Effector memory CD8-positive, alpha-beta T cell (primary cell): ENCODE measurements around the gene PID1.

Experiments
- ATAC-seq: fragments of 150-1000 bp; cut with Tn5 transposase; replicated peaks from 2 replicates; pipeline ENCODE4 v1.10.0; 2021; ENCODE audit warnings: mild to moderate bottlenecking, moderate library complexity
- DNase-seq, 3 experiments: peaks; one replicate each; pipeline ENCODE4 v3.0.0; 2021
- H3K27ac Mint-ChIP-seq, 2 donors: one replicate each; pipeline ENCODE4 v1.8.0; 2022; ENCODE audit warnings: mild to moderate bottlenecking in 2 of 2, mixed read lengths in 2 of 2, moderate library complexity in 2 of 2
- H3K27me3 Mint-ChIP-seq, 2 donors: one replicate each; pipeline ENCODE4 v1.8.0; 2022; ENCODE audit warnings: mixed read lengths in 2 of 2
- H3K36me3 Mint-ChIP-seq: one replicate; pipeline ENCODE4 v1.8.0; 2022; ENCODE audit warnings: mild to moderate bottlenecking, moderate library complexity, mixed read lengths; ENCODE audit not compliant: insufficient read depth
- H3K4me1 Mint-ChIP-seq, 2 donors: one replicate each; pipeline ENCODE4 v1.8.0; 2022; ENCODE audit warnings: low read depth in 2 of 2, mixed read lengths in 2 of 2
- H3K4me3 Mint-ChIP-seq, 2 donors: one replicate each; pipeline ENCODE4 v1.8.0; 2022; ENCODE audit warnings: mild to moderate bottlenecking in 2 of 2, mixed read lengths in 2 of 2, moderate library complexity in 2 of 2
- H3K9me3 Mint-ChIP-seq, 2 donors: one replicate each; pipeline ENCODE4 v1.8.0; 2022; ENCODE audit warnings: mixed read lengths in 2 of 2

Gene PID1

DNA sequence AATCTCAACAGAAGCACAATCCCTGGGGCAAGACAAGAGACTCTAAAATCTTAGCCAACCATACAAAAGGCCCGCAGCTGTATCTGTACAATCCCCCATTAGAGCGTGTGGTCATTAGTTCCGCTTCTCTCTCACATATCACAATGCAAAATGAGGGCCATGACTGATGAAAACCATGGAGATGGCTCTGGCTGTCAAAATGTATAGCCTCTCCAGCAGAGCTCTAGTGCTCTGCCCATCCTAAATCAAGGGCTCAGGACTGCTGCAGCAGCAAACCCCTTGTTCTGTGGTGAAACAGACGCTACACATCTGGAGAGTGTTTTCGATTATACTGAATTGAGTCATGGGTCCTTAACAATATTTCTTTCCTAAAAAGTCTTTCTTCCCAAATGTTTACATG, 221.0 kb downstream of the PID1 start:
- Mint-ChIP-seq H3K9me3 (peaks cover 2 to 21% of the 10 kb centered on the region in 2 donors), H3K36me3 (no peaks in the 10 kb centered on the region), H3K27me3 (no peaks in the 10 kb centered on the region), H3K4me1 (no peaks in the 10 kb centered on the region), H3K4me3 (no peak overlapping the region), H3K27ac (no peak overlapping the region)
- ATAC-seq (no peak), DNase-seq (no peak)

- Mint-ChIP-seq H3K27me3 (no peaks in the 10 kb centered on the region), H3K27ac (no peak overlapping the region), H3K36me3 (no peaks in the 10 kb centered on the region), H3K4me3 (no peak overlapping the region), H3K4me1 (no peaks in the 10 kb centered on the region), H3K9me3 (peaks cover 3 to 14% of the 10 kb centered on the region in 2 donors)
- ATAC-seq (no peak), DNase-seq (no peak)
Measured at GRCh38 chr2:229048134-229048533, 223.0 kb downstream of the PID1 start.

DNA sequence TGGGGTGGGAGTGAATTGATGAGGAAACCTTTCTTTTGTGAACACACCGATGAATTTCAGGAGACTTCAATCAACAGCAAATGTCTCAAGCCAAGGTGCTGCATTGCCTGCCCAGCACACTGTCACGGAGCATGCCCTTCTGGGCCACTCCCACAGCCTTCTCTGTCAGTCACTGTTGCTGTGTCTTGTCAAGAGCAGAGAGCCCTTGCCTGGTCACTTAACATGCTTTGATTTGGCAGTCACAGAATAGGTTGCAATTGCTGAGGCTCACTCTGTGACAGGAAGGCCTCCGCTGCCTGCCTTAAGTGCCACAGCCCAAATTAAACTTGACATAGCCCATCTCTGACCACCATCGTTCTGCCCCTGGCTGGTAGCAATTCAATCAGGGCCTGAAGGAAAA, 225.4 kb downstream of the PID1 start:
- peaks cover 3 to 6% of the 10 kb centered on the region in 2 donors for H3K9me3 Mint-ChIP-seq
- H3K36me3 Mint-ChIP-seq, result no peaks in the 10 kb centered on the region
- H3K27me3 Mint-ChIP-seq, result no peaks in the 10 kb centered on the region
- H3K4me3 Mint-ChIP-seq, result no peak overlapping the region
- no peaks in the 10 kb centered on the region for H3K4me1 Mint-ChIP-seq
- ATAC-seq, result no peak
- DNase-seq, result no peak
- no peak overlapping the region for H3K27ac Mint-ChIP-seq

DNA sequence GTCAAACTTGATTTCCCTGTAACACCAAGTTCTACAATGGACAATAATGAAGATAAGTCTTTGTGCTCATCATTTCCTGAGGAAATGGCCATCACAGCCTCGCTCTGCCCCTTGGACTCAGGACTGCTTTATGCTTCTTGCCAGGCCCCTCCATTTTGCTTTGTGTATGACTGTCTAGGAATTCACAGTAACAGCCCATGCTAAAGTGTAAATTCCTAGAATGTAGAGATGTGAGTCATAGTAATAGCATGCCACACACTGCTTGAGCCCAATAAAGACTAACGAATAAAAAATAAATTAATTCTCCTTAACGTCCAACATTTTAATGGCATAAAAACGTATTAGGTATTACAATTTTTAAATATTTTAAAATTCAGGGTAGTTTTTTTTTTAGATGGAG, 226.5 kb downstream of the PID1 start:
- no peak overlapping the region for H3K27ac Mint-ChIP-seq
- ATAC-seq, result no peak
- H3K27me3 Mint-ChIP-seq, result no peaks in the 10 kb centered on the region
- DNase-seq, result no peak
- H3K9me3 Mint-ChIP-seq, result peaks cover 3 to 6% of the 10 kb centered on the region in 2 donors
- no peak overlapping the region for H3K4me3 Mint-ChIP-seq
- no peaks in the 10 kb centered on the region for H3K4me1 Mint-ChIP-seq
- no peaks in the 10 kb centered on the region for H3K36me3 Mint-ChIP-seq

DNA sequence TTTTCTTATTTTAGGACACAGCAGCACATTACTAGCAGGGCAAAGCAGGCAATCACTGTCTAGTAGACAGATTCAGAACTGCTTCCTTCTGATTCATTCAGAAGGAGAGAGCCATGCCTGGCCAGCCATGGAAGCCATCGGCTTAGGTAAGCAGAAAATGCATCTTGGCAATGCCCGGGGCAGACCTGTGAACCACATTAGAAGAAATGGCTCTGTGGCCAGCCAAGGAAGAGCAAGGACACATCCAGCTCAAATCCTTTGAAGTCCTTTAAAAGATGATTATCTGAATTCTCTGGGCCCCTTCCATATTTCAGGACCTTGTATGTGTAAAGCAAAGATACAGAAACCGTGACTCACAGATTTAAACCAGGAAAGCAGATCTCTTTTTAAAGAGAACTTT, 227.4 kb downstream of the PID1 start:
- H3K27ac Mint-ChIP-seq, result no peak overlapping the region

DNA sequence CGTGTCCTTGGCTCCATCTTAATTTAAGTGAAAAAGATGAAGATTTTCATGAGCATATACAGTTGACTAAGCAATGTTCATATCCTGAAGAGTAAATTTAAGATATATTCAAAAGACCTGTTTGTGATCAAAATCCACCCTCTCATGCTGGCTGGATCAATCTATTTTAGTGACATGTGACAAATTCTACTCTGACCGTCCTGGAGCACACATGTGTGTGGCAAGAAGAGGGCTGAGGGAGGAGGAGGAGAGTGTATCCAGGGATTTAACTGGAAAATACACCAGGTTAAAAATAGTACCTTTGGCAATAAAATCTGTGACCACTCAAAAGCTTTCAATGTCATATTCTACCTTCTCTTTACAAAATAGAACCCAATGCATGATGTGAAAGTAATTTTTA, 228.7 kb downstream of the PID1 start:
- Mint-ChIP-seq H3K27ac (no peak overlapping the region), H3K27me3 (no peaks in the 10 kb centered on the region), H3K4me1 (no peaks in the 10 kb centered on the region), H3K36me3 (no peaks in the 10 kb centered on the region), H3K9me3 (peaks cover 3 to 6% of the 10 kb centered on the region in 2 donors), H3K4me3 (no peak overlapping the region)
- no peak for DNase-seq
- ATAC-seq, result no peak

More for the DNA sequence above, 227.4 kb downstream of the PID1 start:
- DNase-seq (no peak), ATAC-seq (no peak)
- Mint-ChIP-seq H3K4me3 (no peak overlapping the region), H3K27me3 (no peaks in the 10 kb centered on the region), H3K4me1 (no peaks in the 10 kb centered on the region), H3K9me3 (peaks cover 3 to 6% of the 10 kb centered on the region in 2 donors), H3K36me3 (no peaks in the 10 kb centered on the region)

GRCh38 chr2:229041691-229042090, 229.4 kb downstream of the PID1 start:
- Mint-ChIP-seq H3K4me1 (no peaks in the 10 kb centered on the region), H3K36me3 (no peaks in the 10 kb centered on the region), H3K4me3 (no peak overlapping the region), H3K27ac (no peak overlapping the region), H3K27me3 (no peaks in the 10 kb centered on the region), H3K9me3 (peaks cover 0 to 3% of the 10 kb centered on the region in 2 donors)
- DNase-seq (no peak), ATAC-seq (no peak)

DNA sequence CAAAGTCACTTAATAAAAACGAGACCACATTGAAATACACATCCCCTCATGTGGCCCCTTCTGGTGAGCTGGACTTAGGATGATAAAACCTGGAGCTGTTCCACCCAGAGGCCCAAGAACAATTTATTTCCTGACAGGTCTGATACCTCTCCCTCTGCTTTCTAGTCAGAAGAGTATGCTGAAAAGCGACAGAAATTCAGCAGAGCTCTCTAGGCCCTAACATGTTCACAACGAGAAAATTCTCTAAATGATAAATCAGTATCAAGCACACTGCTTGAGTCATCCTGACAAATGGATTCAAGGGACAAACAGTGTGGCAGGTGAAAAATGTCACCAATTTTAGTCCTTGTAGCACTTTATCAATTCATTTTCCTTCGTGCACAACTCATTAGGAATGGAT, 233.5 kb downstream of the PID1 start:
- H3K27me3 Mint-ChIP-seq, result no peaks in the 10 kb centered on the region
- no peak for DNase-seq
- H3K27ac Mint-ChIP-seq, result no peak overlapping the region
- H3K36me3 Mint-ChIP-seq, result no peaks in the 10 kb centered on the region
- no peak overlapping the region for H3K4me3 Mint-ChIP-seq
- no peaks in the 10 kb centered on the region for H3K4me1 Mint-ChIP-seq
- H3K9me3 Mint-ChIP-seq, result peaks cover 0 to 2% of the 10 kb centered on the region in 2 donors
- no peak for ATAC-seq

GRCh38 chr2:229033816-229034215, 237.3 kb downstream of the PID1 start:
- Mint-ChIP-seq H3K4me3 (no peak overlapping the region), H3K36me3 (no peaks in the 10 kb centered on the region), H3K27ac (no peak overlapping the region), H3K27me3 (no peaks in the 10 kb centered on the region), H3K4me1 (no peaks in the 10 kb centered on the region), H3K9me3 (no peaks in the 10 kb centered on the region)
- ATAC-seq (no peak), DNase-seq (no peak)

DNA sequence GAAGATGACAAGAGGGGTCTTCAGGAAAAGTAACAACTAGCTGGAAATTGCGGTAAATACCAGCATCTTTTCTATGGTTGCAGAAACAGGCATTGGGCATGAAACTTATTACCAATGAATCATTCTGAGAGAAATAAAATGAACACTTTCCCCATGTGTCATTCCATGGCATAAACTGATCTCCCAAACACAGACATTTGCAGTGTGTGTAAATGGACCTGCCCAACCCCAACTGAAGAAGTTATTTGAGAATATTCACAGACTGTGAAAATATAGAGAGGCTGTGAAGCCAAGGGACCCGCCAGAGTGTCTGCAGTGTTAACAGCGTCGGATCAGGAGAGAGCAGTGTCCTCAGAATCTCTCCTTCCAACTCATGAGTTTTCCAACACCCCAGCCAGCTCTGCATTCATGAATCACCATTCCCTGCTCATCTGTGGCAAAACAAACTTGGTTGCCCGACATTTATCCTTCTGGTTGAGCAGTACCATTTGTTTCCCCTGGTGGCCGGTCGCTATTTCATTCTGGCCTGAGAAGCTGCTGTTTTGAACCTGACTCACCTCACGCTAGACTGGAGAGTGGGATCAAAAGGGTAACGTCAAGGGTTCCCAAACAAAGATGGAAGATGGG, 238.4 kb downstream of the PID1 start:
- no peaks in the 10 kb centered on the region for H3K4me1 Mint-ChIP-seq
- H3K4me3 Mint-ChIP-seq, result no peak overlapping the region
- no peak for DNase-seq
- H3K36me3 Mint-ChIP-seq, result no peaks in the 10 kb centered on the region
- no peaks in the 10 kb centered on the region for H3K27me3 Mint-ChIP-seq
- no peak for ATAC-seq
- H3K9me3 Mint-ChIP-seq, result peaks cover 0 to 4% of the 10 kb centered on the region in 2 donors
- H3K27ac Mint-ChIP-seq, result no peak overlapping the region

DNA sequence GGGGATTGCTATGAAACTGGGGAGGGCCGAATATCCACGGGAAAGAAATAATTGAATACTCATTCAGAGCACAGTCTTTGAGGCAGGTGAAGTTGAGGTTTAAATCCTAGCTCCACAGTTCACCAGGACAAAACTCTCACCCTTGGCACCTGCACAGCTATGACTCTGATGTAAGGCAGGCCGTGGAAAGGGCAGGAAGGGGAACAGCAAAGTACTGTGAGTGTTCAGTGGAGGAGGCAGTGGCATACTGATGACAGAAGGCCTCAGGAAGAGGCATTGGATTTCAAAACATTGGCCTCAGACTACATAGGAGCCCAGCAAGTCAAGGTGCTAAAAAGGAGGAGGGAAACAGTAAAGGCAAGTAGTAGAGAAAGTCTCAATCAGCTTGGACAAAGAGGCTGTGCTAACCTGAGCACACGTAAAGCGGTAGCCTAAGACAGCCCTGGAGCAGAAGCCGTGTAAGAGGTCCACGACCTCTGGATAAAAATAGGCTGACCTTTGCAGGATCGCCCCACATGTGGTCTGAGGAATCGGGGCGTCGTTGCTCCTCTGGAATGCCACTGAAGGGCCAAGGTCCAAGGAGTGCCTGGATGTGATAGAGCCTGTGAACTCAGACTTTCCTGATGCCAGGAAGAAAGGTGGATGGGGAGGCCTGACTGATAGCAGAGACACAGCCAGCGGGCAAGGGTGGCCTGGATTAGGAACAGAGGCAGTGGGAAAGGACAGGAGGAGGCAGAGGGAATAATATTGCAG, 243.6 kb downstream of the PID1 start:
- no peaks in the 10 kb centered on the region for H3K27me3 Mint-ChIP-seq

GRCh38 chr2:229025653-229026052, 245.4 kb downstream of the PID1 start:
- Mint-ChIP-seq H3K27ac (no peak overlapping the region), H3K9me3 (peaks cover under 1 to 17% of the 10 kb centered on the region in 2 donors), H3K36me3 (no peaks in the 10 kb centered on the region), H3K4me1 (no peaks in the 10 kb centered on the region), H3K27me3 (no peaks in the 10 kb centered on the region), H3K4me3 (no peak overlapping the region)
- no peak for ATAC-seq
- no peak for DNase-seq

More for the DNA sequence above, 243.6 kb downstream of the PID1 start:
- ATAC-seq (no peak), DNase-seq (no peak)
- peaks cover 0 to 17% of the 10 kb centered on the region in 2 donors for H3K9me3 Mint-ChIP-seq
- no peaks in the 10 kb centered on the region for H3K36me3 Mint-ChIP-seq
- H3K4me3 Mint-ChIP-seq, result no peak overlapping the region
- no peak overlapping the region for H3K27ac Mint-ChIP-seq
- no peaks in the 10 kb centered on the region for H3K4me1 Mint-ChIP-seq

DNA sequence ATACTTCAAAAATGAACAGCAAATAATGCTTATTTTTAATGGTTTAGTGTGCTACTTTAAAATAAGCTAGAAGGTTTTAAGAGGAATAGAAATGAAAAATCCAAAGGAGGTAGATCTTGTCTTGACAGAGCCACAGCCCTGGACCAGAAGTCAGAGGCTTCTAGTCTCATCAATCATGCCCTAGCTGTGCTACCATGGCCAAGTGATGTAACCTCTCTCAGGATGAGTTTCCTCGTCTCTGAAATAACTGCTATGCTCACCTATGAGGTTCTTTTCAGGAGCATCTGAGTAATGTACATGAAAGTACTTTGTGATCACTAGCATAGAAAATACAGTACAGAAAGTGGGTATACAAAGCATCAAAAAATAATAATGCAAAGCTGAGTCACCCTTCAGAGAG, 248.4 kb downstream of the PID1 start:
- ATAC-seq (no peak), DNase-seq (no peak)
- Mint-ChIP-seq H3K4me1 (no peaks in the 10 kb centered on the region), H3K27ac (no peak overlapping the region), H3K27me3 (no peaks in the 10 kb centered on the region), H3K9me3 (peaks cover 5 to 13% of the 10 kb centered on the region in 2 donors), H3K36me3 (no peaks in the 10 kb centered on the region), H3K4me3 (no peak overlapping the region)

- DNase-seq, result no peak
- ATAC-seq, result no peak
- no peaks in the 10 kb centered on the region for H3K36me3 Mint-ChIP-seq
- no peak overlapping the region for H3K4me3 Mint-ChIP-seq
- H3K27ac Mint-ChIP-seq, result no peak overlapping the region
- peaks cover 5 to 10% of the 10 kb centered on the region in 2 donors for H3K9me3 Mint-ChIP-seq
- H3K27me3 Mint-ChIP-seq, result no peaks in the 10 kb centered on the region
- no peaks in the 10 kb centered on the region for H3K4me1 Mint-ChIP-seq
Measured at GRCh38 chr2:229022071-229022470, 249.0 kb downstream of the PID1 start.
